Measurements from ENCODE around the gene PTPRB. TPM values are rescaled to one million over a fixed set of nuclear protein-coding genes. Genes with fewer than 3 reads are reported as not detected.

The PTPRB gene
- polyA plus RNA-seq, 2 of the 4 experiments (the other 2 are of a cell fraction): 0.34 to 0.57 TPM

- POLR2A ChIA-PET: no interaction called here
- CTCF ChIA-PET: interaction anchor here (1.5 kb wide), 1 partner anchor 759 kb away, joined by 3 read pairs; no protein-coding TSS in a partner anchor
- TF ChIP-seq HES2 (IDR thresholded peaks at IDR 0.05) (no peak), HEYL (CRISPR knock-in tag; IDR thresholded peaks at IDR 0.05) (no peak), MYC (IDR thresholded peaks at IDR 0.05; ENCODE audit: borderline replicate concordance, low read length) (no peak), MAX (IDR thresholded peaks at IDR 0.05) (no peak), SMC3 (IDR thresholded peaks at IDR 0.05) (no peak), NFE2L2 (conservative IDR thresholded peaks at IDR 0.05; ENCODE audit: low read length) (no peak), KDM1A (IDR thresholded peaks at IDR 0.05; ENCODE audit: low read depth) (no peak), CBX8 (IDR thresholded peaks at IDR 0.05) (no peak), TP53 (CRISPR knock-in tag; IDR thresholded peaks at IDR 0.05) (no peak)
- Histone ChIP-seq H3K4me1 (no peaks in the 10 kb centered on the region; the same call in 2 of the 3 replicates), H3K9me3 (no peaks in the 10 kb centered on the region; the same call in 2 of the 3 replicates), H3K4me3 (no peak overlapping the region), H3K27ac (no peak overlapping the region), H3K4me2 (no peak overlapping the region)
- FAIRE-seq (no peak), ATAC-seq (peak; percentile 43 to 44; a peak in 3 of 6 replicates), DNase-seq (ENCODE audit: low read depth in 1 of 2, low spot score in 1 of 2) (no peak)
- WGBS (ENCODE audit: missing lambda C conversion rate): 56% methylated on average over 1 of the region's 1 CpG
Observed at GRCh38 chr12:70638639-70639360, 1.6 kb upstream of the PTPRB start.

GRCh38 chr12:70635755-70636154, 1.5 kb downstream of the PTPRB start:
- ChIA-PET POLR2A (no interaction called here), CTCF (no interaction called here)
- Histone ChIP-seq H3K9me3 (no peaks in the 10 kb centered on the region; the same call in 2 of the 3 replicates), H3K4me1 (no peaks in the 10 kb centered on the region; the same call in 2 of the 3 replicates), H3K27ac (no peak overlapping the region), H3K4me3 (no peak overlapping the region), H3K4me2 (no peak overlapping the region)
- FAIRE-seq: no peak
- ATAC-seq: no peak
- no peak for DNase-seq (ENCODE audit: low read depth in 1 of 2, low spot score in 1 of 2)
- no peak for TF ChIP-seq CBX2 (IDR thresholded peaks at IDR 0.05; ENCODE audit: borderline replicate concordance, low read depth)
- no peak for TF ChIP-seq EHMT2 (IDR thresholded peaks at IDR 0.05; ENCODE audit: low read depth)
- no peak for TF ChIP-seq ZNF302 (CRISPR knock-in tag; IDR thresholded peaks at IDR 0.05)
- TF ChIP-seq E2F6 (IDR thresholded peaks at IDR 0.05; ENCODE audit: borderline replicate concordance, low read depth): no peak
- no peak for TF ChIP-seq TP53 (CRISPR knock-in tag; IDR thresholded peaks at IDR 0.05)
- TF ChIP-seq ZFP36 (IDR thresholded peaks at IDR 0.05; ENCODE audit: borderline replicate concordance, partially characterized antibody): no peak
- TF ChIP-seq RNF2 (IDR thresholded peaks at IDR 0.05; ENCODE audit: borderline replicate concordance, low read depth): no peak
- no peak for TF ChIP-seq SMC3 (IDR thresholded peaks at IDR 0.05)
- TF ChIP-seq JUN (IDR thresholded peaks at IDR 0.05): no peak
- no peak for TF ChIP-seq PBX3 (IDR thresholded peaks at IDR 0.05)
- TF ChIP-seq POLR2A (IDR thresholded peaks at IDR 0.05; ENCODE audit: low read length): no peak
- TF ChIP-seq KDM1A (IDR thresholded peaks at IDR 0.05; ENCODE audit: low read depth): no peak
- TF ChIP-seq ATOH8 (CRISPR knock-in tag; IDR thresholded peaks at IDR 0.05; ENCODE audit: low read depth): no peak
- TF ChIP-seq HOXB5 (CRISPR knock-in tag; IDR thresholded peaks at IDR 0.05): no peak
- no peak for TF ChIP-seq HES2 (IDR thresholded peaks at IDR 0.05)
- TF ChIP-seq JUNB (IDR thresholded peaks at IDR 0.05): no peak
- no peak for TF ChIP-seq NR3C1 (IDR thresholded peaks at IDR 0.05)
- no peak for TF ChIP-seq CBX8 (IDR thresholded peaks at IDR 0.05)
- no peak for TF ChIP-seq ESRRA (IDR thresholded peaks at IDR 0.05; ENCODE audit: borderline replicate concordance, low read length)
- WGBS (ENCODE audit: missing lambda C conversion rate): 72% methylated on average over 7 of the region's 7 CpGs
